NB4 (cell line): ENCODE measurements around the gene ADAMTS12.

ENCODE experiments used
- DNase-seq: peaks from one replicate; pipeline ENCODE4 v3.0.0; 2010; ENCODE audit warnings: low read depth
- H3K4me3 ChIP-seq: one replicate; pipeline ENCODE4 v1.5.1; 2011; ENCODE audit warnings: mild to moderate bottlenecking, low read depth, low read length, moderate library complexity
- CTCF ChIP-seq: IDR thresholded peaks from one replicate; pipeline ENCODE4 v1.5.1; 2012; ENCODE audit warnings: low read depth, low read length
- MYC ChIP-seq: IDR thresholded peaks from 2 replicates; pipeline ENCODE4 v1.6.1; 2011; ENCODE audit warnings: low read depth, low read length
- POLR2A ChIP-seq: IDR thresholded peaks from 2 replicates; pipeline ENCODE4 v1.6.1; 2011; ENCODE audit warnings: mild to moderate bottlenecking; ENCODE audit not compliant: insufficient read length; ENCODE audit errors: extremely low read depth
- TF ChIP-seq, protein P1 (sequence below): IDR thresholded peaks from 2 replicates; pipeline ENCODE4 v1.6.1; 2011; ENCODE audit warnings: low read depth, low read length

The ADAMTS12 gene

GRCh38 chr5:33808699-33809098, 83.1 kb downstream of the ADAMTS12 start:
- no peak overlapping the region for H3K4me3 ChIP-seq
- DNase-seq = no peak
- TF ChIP-seq, protein P1, sequence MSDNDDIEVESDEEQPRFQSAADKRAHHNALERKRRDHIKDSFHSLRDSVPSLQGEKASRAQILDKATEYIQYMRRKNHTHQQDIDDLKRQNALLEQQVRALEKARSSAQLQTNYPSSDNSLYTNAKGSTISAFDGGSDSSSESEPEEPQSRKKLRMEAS = no peak
- TF ChIP-seq CTCF (no peak), MYC (no peak), POLR2A (no peak)

GRCh38 chr5:33807771-33808170, 84.0 kb downstream of the ADAMTS12 start:
- H3K4me3 ChIP-seq = no peak overlapping the region
- DNase-seq = no peak
- TF ChIP-seq POLR2A (no peak), MYC (no peak), CTCF (no peak)
- TF ChIP-seq, protein P1 = no peak

DNA sequence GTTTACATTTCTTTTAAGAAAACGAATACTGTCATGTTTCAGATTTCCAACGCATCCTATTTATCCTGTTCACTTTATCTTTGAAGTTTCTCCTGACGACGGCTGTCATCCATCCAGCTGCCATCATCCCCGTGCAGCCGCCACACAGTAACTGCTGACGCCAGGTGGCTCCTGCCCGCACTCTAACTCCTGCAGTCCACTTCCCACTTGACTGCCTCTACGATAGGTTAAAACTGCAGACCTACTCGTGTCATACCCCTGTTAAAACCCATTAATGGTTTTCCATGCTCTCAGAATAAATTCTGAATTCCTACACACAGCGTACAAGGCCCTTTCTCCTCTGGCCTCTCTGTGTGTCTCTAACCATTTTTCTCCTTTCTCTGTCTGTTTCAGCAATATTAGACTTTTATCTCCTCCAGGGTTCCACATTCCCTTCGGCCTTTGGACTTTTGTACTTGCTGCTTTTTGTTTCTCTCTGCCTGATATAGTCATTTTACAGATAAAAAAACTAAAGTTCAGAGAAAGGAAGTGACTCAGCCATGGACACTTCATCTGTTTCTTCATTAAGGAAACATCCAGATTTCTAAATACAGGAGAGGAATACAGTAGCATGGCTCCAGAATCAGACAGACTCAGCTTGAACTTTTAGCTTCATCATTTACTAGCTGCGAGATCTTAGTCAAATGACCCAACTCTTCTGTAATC, 84.9 kb downstream of the ADAMTS12 start:
- TF ChIP-seq, protein P1 = no peak
- no peak for TF ChIP-seq POLR2A
- no peak for TF ChIP-seq MYC
- no peak for TF ChIP-seq CTCF
- no peak for DNase-seq
- H3K4me3 ChIP-seq = no peak overlapping the region

GRCh38 chr5:33801292-33801691, 90.5 kb downstream of the ADAMTS12 start:
- TF ChIP-seq, protein P1 = no peak
- TF ChIP-seq MYC (no peak), CTCF (no peak), POLR2A (no peak)
- DNase-seq = no peak
- H3K4me3 ChIP-seq = no peak overlapping the region

- TF ChIP-seq, protein P1 = no peak
- no peak for TF ChIP-seq POLR2A
- no peak for TF ChIP-seq MYC
- TF ChIP-seq CTCF = no peak
- peak; percentile 12 for DNase-seq
- no peak overlapping the region for H3K4me3 ChIP-seq
These were observed 91.4 kb downstream of the ADAMTS12 start for GRCh38 chr5:33800241-33800950.
